ENCODE measurements around the gene ZBTB7B. TPM values are rescaled to one million over a fixed set of nuclear protein-coding genes. Genes with fewer than 3 reads are reported as not detected.

ZBTB7B gene
- total RNA-seq, 1 donor from 2014 or later, result 83.1 TPM

DNA sequence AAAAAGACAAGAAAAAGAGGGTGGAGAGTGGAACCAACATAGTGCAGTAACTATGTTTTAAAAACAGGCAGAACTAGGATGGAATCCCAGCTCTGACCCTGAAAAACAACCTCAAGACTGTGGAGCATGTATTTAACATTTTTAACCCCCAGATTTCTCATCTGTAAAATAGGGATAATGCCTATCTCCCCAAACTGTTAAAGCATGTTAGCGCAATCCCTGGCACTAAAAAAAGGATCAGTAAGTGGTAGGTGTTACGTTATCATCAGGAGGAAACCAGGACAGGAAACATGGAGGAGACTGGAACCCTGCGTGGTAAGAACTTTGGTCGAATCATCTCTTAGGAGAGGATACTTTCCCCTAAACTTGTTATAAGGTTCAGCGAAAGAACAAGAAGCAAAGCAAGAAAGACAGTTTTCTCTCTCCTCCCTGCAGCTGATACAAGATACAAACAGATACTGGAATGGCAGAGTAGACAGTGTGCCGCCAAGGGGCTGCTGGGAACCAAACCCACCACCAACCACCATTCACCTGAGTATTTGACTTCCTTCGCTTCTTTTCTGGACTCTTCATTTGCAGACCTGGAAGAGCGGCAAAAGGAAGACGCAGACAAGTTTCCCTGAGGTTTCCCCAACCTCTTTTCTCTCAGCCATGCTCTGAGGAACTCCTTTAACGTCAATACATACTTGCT, 42.0 kb upstream of the ZBTB7B start:
- peak overlapping the region; percentile 95 to 97 for H3K27ac ChIP-seq
- H3K9me3 ChIP-seq, result no peaks in the 10 kb centered on the region
- H3K36me3 ChIP-seq, result peaks cover 28 to 49% of the 10 kb centered on the region in 2 donors
- H3K4me1 ChIP-seq, result peaks cover 3 to 27% of the 10 kb centered on the region in 2 donors
- TF ChIP-seq, protein P1, sequence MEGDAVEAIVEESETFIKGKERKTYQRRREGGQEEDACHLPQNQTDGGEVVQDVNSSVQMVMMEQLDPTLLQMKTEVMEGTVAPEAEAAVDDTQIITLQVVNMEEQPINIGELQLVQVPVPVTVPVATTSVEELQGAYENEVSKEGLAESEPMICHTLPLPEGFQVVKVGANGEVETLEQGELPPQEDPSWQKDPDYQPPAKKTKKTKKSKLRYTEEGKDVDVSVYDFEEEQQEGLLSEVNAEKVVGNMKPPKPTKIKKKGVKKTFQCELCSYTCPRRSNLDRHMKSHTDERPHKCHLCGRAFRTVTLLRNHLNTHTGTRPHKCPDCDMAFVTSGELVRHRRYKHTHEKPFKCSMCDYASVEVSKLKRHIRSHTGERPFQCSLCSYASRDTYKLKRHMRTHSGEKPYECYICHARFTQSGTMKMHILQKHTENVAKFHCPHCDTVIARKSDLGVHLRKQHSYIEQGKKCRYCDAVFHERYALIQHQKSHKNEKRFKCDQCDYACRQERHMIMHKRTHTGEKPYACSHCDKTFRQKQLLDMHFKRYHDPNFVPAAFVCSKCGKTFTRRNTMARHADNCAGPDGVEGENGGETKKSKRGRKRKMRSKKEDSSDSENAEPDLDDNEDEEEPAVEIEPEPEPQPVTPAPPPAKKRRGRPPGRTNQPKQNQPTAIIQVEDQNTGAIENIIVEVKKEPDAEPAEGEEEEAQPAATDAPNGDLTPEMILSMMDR (IDR thresholded peaks at IDR 0.05), result no peak
- intact Hi-C loops (cut with DNase I), result loop anchor here (1.0 to 2.0 kb wide), 3 partner anchors 22 to 57 kb away; partner anchors contain the start of gene FLAD1
- DNase-seq (ENCODE audit: low spot score in 2 of 2), result no peak
- H3K27me3 ChIP-seq, result no peaks in the 10 kb centered on the region
- peak overlapping the region; percentile 97 for H3K4me3 ChIP-seq

DNA sequence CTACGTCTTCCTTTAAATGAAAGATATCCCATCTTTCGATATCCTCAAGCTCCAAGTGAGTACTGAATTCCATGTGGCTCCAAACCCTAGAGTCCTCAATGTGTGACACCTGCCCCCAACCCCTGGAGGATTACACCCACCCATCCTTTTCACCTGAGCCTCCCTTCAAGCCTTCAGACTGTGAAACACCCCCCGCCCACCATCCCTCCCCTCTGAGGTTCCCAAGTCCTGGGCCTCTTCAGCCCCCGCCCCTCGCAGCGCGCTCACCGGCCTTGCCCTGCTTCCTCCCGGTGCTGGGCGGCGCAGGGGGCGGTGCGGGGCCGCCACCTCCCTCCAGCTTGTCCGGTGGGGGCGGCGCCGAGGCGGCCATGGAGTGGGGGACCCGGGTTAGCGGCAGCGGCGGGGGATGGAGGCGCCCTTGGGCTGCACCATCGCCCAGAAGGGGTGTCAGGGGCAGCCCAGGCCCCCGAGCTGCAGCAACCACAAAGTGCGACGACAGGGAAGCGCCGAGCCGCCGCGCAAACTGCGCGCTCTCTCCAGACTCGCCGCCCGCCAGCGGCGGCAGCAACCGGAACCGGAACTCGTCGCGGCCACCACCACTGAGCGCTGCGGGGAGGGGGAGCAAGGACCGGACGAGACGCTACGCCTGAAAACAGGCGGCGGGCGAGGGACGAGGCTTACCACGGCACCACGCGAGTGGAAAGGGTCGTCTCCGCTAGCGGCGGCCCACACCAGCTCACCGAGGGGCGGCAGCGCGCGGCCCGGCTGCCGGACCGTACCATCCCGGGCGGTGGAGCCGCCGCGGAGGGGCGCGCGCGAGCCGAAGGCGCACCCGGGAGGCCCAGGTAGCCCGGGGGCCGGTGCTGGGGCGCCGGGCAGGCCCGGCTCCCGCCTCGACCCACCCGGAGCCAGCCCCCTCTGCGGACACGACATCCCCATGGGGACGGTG, 41.1 kb upstream of the ZBTB7B start, which contains the start of gene PYGO2:
TSS of gene PYGO2 (minus strand) at position 576 of the 949 bp plus-strand sequence. CDS start at position 370, 206 bp downstream.
- DNase-seq (ENCODE audit: low spot score in 2 of 2), result peak; percentile 41 to 90
- no peaks in the 10 kb centered on the region for H3K27me3 ChIP-seq
- peaks cover 3 to 27% of the 10 kb centered on the region in 2 donors for H3K4me1 ChIP-seq
- intact Hi-C loops (cut with DNase I), result loop anchor here (1.0 to 2.0 kb wide), 4 partner anchors 9 to 56 kb away; partner anchors contain the start of genes FLAD1 and SHC1
- TF ChIP-seq, protein P1 (IDR thresholded peaks at IDR 0.05), result peak; percentile 45 to 95 (median 52)
- no peaks in the 10 kb centered on the region for H3K9me3 ChIP-seq
- H3K36me3 ChIP-seq, result peaks cover 37 to 58% of the 10 kb centered on the region in 2 donors
- H3K4me3 ChIP-seq, result peak within 1 kb of the TSS; percentile 97
- H3K27ac ChIP-seq, result peak within 1 kb of the TSS; percentile 95 to 97

DNA sequence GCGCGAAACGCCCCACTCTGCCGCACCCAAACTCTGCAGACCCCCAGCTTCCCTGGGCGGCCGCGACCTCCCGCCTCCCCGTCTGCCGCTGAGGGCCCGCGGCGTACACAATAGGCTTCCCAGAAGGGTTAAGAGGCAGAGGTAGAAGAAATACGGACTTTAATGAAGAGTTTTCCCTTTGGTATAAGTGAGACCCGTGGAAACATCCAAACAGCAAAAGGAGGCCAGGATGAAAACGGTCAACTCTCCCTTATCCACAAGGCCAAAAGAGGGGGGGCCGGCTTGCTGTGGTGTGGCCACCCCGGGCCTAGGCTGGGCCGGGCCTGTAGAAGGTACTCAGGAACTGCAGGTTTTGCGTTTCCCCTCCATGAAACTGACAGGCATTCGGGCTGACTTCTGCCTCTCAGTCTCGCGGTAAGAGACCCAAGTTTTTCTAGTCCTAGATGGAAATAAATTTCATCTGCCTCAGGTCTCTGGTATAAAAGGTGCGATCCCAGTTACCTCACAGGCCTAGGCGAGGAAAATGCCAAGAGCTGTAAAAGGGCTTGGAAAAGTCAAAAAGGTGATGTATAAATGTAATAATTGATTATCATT, 40.3 kb upstream of the ZBTB7B start:
- TF ChIP-seq, protein P1 (IDR thresholded peaks at IDR 0.05), result no peak
- Histone ChIP-seq H3K36me3 (peaks cover 42 to 66% of the 10 kb centered on the region in 2 donors), H3K27ac (peak overlapping the region; percentile 95 to 97), H3K4me1 (peaks cover 3 to 21% of the 10 kb centered on the region in 2 donors), H3K9me3 (no peaks in the 10 kb centered on the region), H3K4me3 (peak overlapping the region; percentile 97), H3K27me3 (no peaks in the 10 kb centered on the region)
- no peak for DNase-seq (ENCODE audit: low spot score in 2 of 2)
- intact Hi-C loops (cut with DNase I), result loop anchor here (1.0 kb wide), 1 partner anchor 8 kb away; the partner anchor contains the start of gene SHC1

DNA sequence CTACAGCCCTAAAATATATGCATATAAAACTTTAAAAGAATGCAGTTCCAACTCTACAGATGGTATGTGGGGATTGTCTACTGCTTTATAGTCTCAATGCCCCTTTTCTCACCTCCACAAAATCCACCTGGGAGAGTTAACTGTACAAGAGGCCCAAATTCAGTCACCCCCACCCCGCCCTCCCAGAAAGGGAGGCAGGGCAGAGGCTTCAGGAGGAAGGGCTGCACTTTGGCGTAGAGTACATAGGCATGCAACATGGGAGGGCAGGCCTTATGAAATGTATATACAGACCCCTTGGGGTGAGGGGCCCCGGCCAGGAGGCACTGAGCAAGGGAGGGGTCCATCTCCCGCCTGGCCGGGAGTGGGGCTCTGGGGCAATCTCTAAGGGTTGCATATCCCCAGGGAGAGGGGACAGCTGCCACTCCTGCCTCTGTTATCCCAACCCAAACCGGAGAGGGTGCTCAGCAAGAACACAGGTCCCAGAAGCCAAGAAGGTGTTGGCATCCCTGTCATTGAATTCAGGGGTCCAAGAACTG, 39.7 kb upstream of the ZBTB7B start:
- Histone ChIP-seq H3K9me3 (no peaks in the 10 kb centered on the region), H3K4me1 (peaks cover 3 to 19% of the 10 kb centered on the region in 2 donors), H3K27ac (peak overlapping the region; percentile 95 to 97), H3K4me3 (peak overlapping the region; percentile 97), H3K36me3 (peaks cover 48 to 72% of the 10 kb centered on the region in 2 donors), H3K27me3 (no peaks in the 10 kb centered on the region)
- TF ChIP-seq, protein P1 (IDR thresholded peaks at IDR 0.05), result no peak
- no peak for DNase-seq (ENCODE audit: low spot score in 2 of 2)
- intact Hi-C loops (cut with DNase I), result loop anchor here (1.0 kb wide), 1 partner anchor 7 kb away; the partner anchor contains the start of gene SHC1

DNA sequence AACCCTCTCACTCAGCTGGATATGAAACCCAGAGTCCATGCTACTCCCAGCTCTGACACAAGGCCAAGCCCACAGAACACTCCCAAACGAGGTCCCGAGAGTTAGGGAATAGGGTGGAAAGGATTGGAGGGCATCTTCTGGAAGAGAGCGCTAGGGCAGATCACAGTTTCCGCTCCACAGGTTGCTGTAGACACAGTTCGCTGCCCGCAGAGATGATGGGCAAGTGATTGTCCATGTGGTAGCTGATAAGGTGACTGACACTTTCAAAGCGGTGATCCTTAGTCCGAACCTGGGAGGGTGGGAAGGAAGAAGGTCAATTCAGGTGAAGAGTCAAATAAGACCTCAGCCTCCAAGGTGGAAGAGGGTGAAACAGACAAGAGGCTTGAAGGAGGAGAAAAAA, 39.0 kb upstream of the ZBTB7B start:
- Histone ChIP-seq H3K27ac (no peak overlapping the region), H3K36me3 (peaks cover 49 to 72% of the 10 kb centered on the region in 2 donors), H3K4me1 (peaks cover 3 to 19% of the 10 kb centered on the region in 2 donors), H3K27me3 (no peaks in the 10 kb centered on the region), H3K9me3 (no peaks in the 10 kb centered on the region), H3K4me3 (no peak overlapping the region)
- intact Hi-C loops (cut with DNase I), result no loop called here
- DNase-seq (ENCODE audit: low spot score in 2 of 2), result no peak
- TF ChIP-seq, protein P1 (IDR thresholded peaks at IDR 0.05), result no peak
